Activated T-helper 9 cell treated with anti-CD3 and anti-CD28 coated beads, Interleukin-2, amount 50 U/mL, for 16 hours (primary cell): ENCODE data around the gene FAM163A.
"Not testable (repeated sequence)": the region's sequence is repeated elsewhere in the genome, so short reads cannot be mapped to it uniquely, and the experiment has no call there.

Source experiments
- DNase-seq: peaks from one replicate; pipeline ENCODE4 v3.0.0-alpha.2; 2020; ENCODE audit warnings: low read depth

Gene FAM163A

GRCh38 chr1:179816196-179816960, 73.3 kb downstream of the FAM163A start:
- no peak for DNase-seq

- no peak for DNase-seq
Observed at GRCh38 chr1:179817056-179817455, 74.0 kb downstream of the FAM163A start.

- DNase-seq = no peak
Observed at GRCh38 chr1:179817789-179818188, 74.7 kb downstream of the FAM163A start.

GRCh38 chr1:179818260-179818659, 75.2 kb downstream of the FAM163A start:
- DNase-seq = no peak

- DNase-seq = no peak
Observed at GRCh38 chr1:179818743-179819173, 75.7 kb downstream of the FAM163A start.

- no peak for DNase-seq
Observed at GRCh38 chr1:179820226-179820970, 77.3 kb downstream of the FAM163A start.

GRCh38 chr1:179821524-179821923, 78.4 kb downstream of the FAM163A start:
- DNase-seq = no peak

GRCh38 chr1:179822065-179822464, 79.0 kb downstream of the FAM163A start:
- DNase-seq = no peak

GRCh38 chr1:179823693-179824092, 80.6 kb downstream of the FAM163A start:
- no peak for DNase-seq

- no peak for DNase-seq
Observed at GRCh38 chr1:179824265-179824664, 81.2 kb downstream of the FAM163A start.

- DNase-seq = no peak
Observed at GRCh38 chr1:179825206-179825605, 82.1 kb downstream of the FAM163A start.

GRCh38 chr1:179825798-179826460, 82.8 kb downstream of the FAM163A start:
- DNase-seq = no peak

GRCh38 chr1:179826626-179827280, 83.7 kb downstream of the FAM163A start:
- DNase-seq = no peak

- DNase-seq = no peak
Observed at GRCh38 chr1:179828554-179829110, 85.5 kb downstream of the FAM163A start.

GRCh38 chr1:179831225-179831624, 88.1 kb downstream of the FAM163A start:
- no peak for DNase-seq

- no peak for DNase-seq
Observed at GRCh38 chr1:179831852-179832699, 89.0 kb downstream of the FAM163A start.

- DNase-seq = not testable (repeated sequence)
Observed at GRCh38 chr1:179836686-179837445, 93.8 kb downstream of the FAM163A start.

- DNase-seq = no peak
Observed at GRCh38 chr1:179840107-179840506, 97.0 kb downstream of the FAM163A start.

- DNase-seq = no peak
Observed at GRCh38 chr1:179848233-179848632, 105.1 kb downstream of the FAM163A start.

GRCh38 chr1:179853102-179853501, 110.0 kb downstream of the FAM163A start:
- DNase-seq = no peak
